T-helper 17 cell (primary cell): ENCODE data around the gene RNF224. TPM values are rescaled to one million over a fixed set of nuclear protein-coding genes. Genes with fewer than 3 reads are reported as not detected.

Experiments
- ATAC-seq: fragments of 150-1000 bp; cut with Tn5 transposase; 2 replicates; pipeline ENCODE4 v1.10.0; 2021; ENCODE audit warnings: mild to moderate bottlenecking, moderate library complexity
- DNase-seq, 3 donors: peaks; one replicate each; pipeline versions ENCODE4 v3.0.0 to v3.0.0-alpha.2; 2020 to 2021
- H3K9me3 ChIP-seq: one replicate; pipeline ENCODE4 v1.7.0; 2013; ENCODE audit warnings: low read length, mild to moderate bottlenecking; ENCODE audit not compliant: control insufficient read depth, poor library complexity, severe bottlenecking
- H3K27ac Mint-ChIP-seq: one replicate; pipeline ENCODE4 v1.8.0; 2022; ENCODE audit warnings: mild to moderate bottlenecking, moderate library complexity, mixed read lengths
- H3K27me3 Mint-ChIP-seq: one replicate; pipeline ENCODE4 v1.8.0; 2022; ENCODE audit warnings: mixed read lengths
- H3K36me3 Mint-ChIP-seq: one replicate; pipeline ENCODE4 v1.8.0; 2022; ENCODE audit warnings: low read depth, mixed read lengths
- H3K4me1 Mint-ChIP-seq: one replicate; pipeline ENCODE4 v1.8.0; 2022; ENCODE audit warnings: mild to moderate bottlenecking, mixed read lengths
- H3K4me3 Mint-ChIP-seq: one replicate; pipeline ENCODE4 v1.8.0; 2022; ENCODE audit warnings: mild to moderate bottlenecking, moderate library complexity, mixed read lengths
- total RNA-seq, 4 donors: library from RNA in 2 of 4; stranded (reverse) in 2 of 4; gene quantifications; one replicate each; pipeline ENCODE4 v1.2.3 and lab custom pipeline; 2022 to 2026

The RNF224 gene
- total RNA-seq, 2 donors from 2014 or later: not detected

GRCh38 chr9:137222190-137223077 is 4.9 kb upstream of the RNF224 start, which contains the start of gene RNF208:
Gene RNF208, minus strand, starts transcription at chr9:137222240. Its CDS starts 1,028 bp downstream, at chr9:137221212.
- peak within 1 kb of the TSS; percentile 82 for H3K4me3 Mint-ChIP-seq
- DNase-seq (no peak), ATAC-seq (no peak)
- peaks cover 3% of the 10 kb centered on the region for H3K4me1 Mint-ChIP-seq
- peaks cover 2% of the 10 kb centered on the region for H3K27me3 Mint-ChIP-seq
- no peak within 1 kb of the TSS for H3K27ac Mint-ChIP-seq
- H3K36me3 Mint-ChIP-seq: no peaks in the 10 kb centered on the region
- no peaks in the 10 kb centered on the region for H3K9me3 ChIP-seq

- peaks cover 2% of the 10 kb centered on the region for H3K36me3 Mint-ChIP-seq
- H3K4me1 Mint-ChIP-seq: peaks cover 6% of the 10 kb centered on the region
- peaks cover 6% of the 10 kb centered on the region for H3K27me3 Mint-ChIP-seq
- peak overlapping the region; percentile 16 for H3K27ac Mint-ChIP-seq
- peak overlapping the region; percentile 82 for H3K4me3 Mint-ChIP-seq
- DNase-seq (peak; percentile 93 to 97 (median 95)), ATAC-seq (peak; percentile 95)
- no peaks in the 10 kb centered on the region for H3K9me3 ChIP-seq
Observed at GRCh38 chr9:137223078-137223970, 4.0 kb upstream of the RNF224 start.

- DNase-seq (no peak), ATAC-seq (no peak)
- Mint-ChIP-seq H3K4me1 (peaks cover 6% of the 10 kb centered on the region), H3K27me3 (peaks cover 6% of the 10 kb centered on the region), H3K27ac (peak within 1 kb of the TSS; percentile 16), H3K4me3 (peak within 1 kb of the TSS; percentile 82), H3K36me3 (peaks cover 2% of the 10 kb centered on the region)
- no peaks in the 10 kb centered on the region for H3K9me3 ChIP-seq
Observed at GRCh38 chr9:137224830-137225694, 2.2 kb upstream of the RNF224 start, which contains the start of gene CYSRT1. Gene CYSRT1, plus strand, starts transcription at chr9:137225174. Its CDS starts 448 bp downstream, at chr9:137225622.

DNA sequence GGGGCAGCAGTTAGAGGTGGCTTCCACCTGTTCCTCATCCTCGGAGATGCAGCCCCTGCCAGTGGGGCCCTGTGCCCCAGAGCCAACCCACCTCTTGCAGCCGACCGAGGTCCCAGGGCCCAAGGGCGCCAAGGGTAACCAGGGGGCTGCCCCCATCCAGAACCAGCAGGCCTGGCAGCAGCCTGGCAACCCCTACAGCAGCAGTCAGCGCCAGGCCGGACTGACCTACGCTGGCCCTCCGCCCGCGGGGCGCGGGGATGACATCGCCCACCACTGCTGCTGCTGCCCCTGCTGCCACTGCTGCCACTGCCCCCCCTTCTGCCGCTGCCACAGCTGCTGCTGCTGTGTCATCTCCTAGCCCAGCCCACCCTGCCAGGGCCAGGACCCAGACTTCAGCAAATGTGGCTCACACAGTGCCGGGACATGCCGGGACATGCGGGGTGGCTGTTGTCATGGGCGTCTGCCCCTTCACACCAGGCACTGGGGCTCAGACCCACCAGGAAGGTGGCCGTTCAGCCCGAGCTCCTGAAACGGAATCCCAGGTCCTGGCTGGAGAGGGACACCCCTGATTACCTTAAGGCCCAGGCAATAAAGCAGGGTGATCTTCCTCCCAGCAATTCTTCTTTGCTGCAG is 1.5 kb upstream of the RNF224 start:
- Mint-ChIP-seq H3K27ac (no peak overlapping the region), H3K27me3 (peaks cover 6% of the 10 kb centered on the region), H3K4me1 (peaks cover 6% of the 10 kb centered on the region), H3K36me3 (peaks cover 2% of the 10 kb centered on the region), H3K4me3 (no peak overlapping the region)
- no peaks in the 10 kb centered on the region for H3K9me3 ChIP-seq
- DNase-seq (no peak), ATAC-seq (no peak)

GRCh38 chr9:137226338-137227053 is 806 bp upstream of the RNF224 start:
- no peak overlapping the region for H3K4me3 Mint-ChIP-seq
- no peak for DNase-seq
- H3K27ac Mint-ChIP-seq: no peak overlapping the region
- no peak for ATAC-seq
- H3K9me3 ChIP-seq: no peaks in the 10 kb centered on the region
- peaks cover 6% of the 10 kb centered on the region for H3K4me1 Mint-ChIP-seq
- H3K36me3 Mint-ChIP-seq: peaks cover 2% of the 10 kb centered on the region
- peaks cover 6% of the 10 kb centered on the region for H3K27me3 Mint-ChIP-seq

- Mint-ChIP-seq H3K4me1 (peaks cover 4% of the 10 kb centered on the region), H3K27ac (no peak overlapping the region), H3K4me3 (no peak overlapping the region), H3K27me3 (peaks cover 6% of the 10 kb centered on the region), H3K36me3 (peaks cover 2% of the 10 kb centered on the region)
- DNase-seq (no peak), ATAC-seq (no peak)
- no peaks in the 10 kb centered on the region for H3K9me3 ChIP-seq
Observed at GRCh38 chr9:137227853-137228505, 677 bp downstream of the RNF224 start.

DNA sequence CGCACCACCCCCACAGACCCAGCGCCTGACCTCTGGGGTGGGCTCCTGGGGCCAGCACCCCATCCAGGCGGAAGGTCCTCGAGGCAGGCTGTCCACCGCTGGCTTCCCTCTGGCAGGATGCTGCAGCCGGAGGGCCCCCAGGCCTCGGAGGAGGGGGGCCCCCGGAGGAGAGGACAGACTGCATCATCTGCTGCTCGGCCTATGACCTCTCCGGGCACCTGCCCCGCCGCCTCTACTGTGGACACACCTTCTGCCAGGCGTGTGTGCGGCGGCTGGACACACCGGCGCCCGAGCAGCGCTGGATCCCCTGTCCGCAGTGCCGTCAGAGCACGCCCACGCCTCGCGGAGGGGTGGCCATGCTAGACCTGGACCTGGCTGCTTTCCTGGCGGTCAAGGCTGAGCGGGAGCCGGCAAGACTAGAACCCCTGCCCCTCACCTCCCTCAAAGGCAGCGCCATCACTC is 1.2 kb downstream of the RNF224 start:
- H3K9me3 ChIP-seq: no peaks in the 10 kb centered on the region
- Mint-ChIP-seq H3K4me1 (peaks cover 4% of the 10 kb centered on the region), H3K27ac (no peak overlapping the region), H3K36me3 (peaks cover 2% of the 10 kb centered on the region), H3K4me3 (no peak overlapping the region), H3K27me3 (peaks cover 6% of the 10 kb centered on the region)
- no peak for ATAC-seq
- no peak for DNase-seq

DNA sequence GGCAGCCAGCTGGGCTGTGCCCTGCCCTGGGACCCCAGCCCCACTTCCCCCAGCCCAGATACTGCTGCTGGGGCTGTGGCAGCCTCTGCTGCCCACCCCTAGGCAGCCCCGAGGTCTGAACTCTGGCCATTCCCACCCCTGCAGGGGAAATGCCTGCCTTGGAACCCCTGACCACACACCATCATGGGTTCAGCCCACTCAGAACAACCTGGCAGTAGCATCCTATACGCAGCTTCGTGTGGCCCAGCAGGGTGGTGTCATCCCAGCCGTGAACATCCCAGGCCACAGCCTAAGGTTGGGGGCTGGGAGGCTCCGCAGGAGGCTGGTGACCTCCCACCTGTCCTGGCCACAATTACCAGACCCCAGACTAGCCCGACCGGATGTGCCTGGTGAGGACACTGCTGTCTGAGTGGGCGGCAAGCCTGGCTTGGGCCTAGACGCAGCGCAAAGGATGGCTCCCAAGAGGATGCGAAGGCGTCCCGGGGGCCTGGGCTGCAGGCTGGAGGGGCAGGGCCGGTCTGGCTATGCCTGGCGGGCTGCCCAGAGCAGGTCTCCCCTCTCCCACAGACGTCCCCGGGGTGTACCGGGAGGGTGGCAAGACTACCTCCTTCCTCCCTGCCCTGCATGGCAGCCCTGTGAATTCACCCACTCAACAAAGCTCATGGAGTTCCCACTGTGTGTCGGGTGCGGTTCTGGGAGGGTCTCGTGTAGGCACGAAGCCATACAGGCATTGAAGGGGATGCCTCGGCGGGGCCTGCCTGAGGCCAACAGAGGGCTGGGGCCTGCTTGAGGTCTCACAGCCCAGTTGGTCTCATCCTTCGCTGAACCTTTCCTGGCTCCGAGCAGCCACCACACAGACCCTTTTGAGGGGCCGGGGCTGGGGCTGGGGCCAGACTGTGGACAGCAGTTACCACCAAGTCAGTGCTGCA is 1.9 kb downstream of the RNF224 start:
- Mint-ChIP-seq H3K36me3 (peaks cover 2% of the 10 kb centered on the region), H3K4me1 (peaks cover 4% of the 10 kb centered on the region), H3K27ac (no peak overlapping the region), H3K4me3 (no peak overlapping the region), H3K27me3 (peaks cover 6% of the 10 kb centered on the region)
- ATAC-seq (no peak), DNase-seq (no peak)
- no peaks in the 10 kb centered on the region for H3K9me3 ChIP-seq

DNA sequence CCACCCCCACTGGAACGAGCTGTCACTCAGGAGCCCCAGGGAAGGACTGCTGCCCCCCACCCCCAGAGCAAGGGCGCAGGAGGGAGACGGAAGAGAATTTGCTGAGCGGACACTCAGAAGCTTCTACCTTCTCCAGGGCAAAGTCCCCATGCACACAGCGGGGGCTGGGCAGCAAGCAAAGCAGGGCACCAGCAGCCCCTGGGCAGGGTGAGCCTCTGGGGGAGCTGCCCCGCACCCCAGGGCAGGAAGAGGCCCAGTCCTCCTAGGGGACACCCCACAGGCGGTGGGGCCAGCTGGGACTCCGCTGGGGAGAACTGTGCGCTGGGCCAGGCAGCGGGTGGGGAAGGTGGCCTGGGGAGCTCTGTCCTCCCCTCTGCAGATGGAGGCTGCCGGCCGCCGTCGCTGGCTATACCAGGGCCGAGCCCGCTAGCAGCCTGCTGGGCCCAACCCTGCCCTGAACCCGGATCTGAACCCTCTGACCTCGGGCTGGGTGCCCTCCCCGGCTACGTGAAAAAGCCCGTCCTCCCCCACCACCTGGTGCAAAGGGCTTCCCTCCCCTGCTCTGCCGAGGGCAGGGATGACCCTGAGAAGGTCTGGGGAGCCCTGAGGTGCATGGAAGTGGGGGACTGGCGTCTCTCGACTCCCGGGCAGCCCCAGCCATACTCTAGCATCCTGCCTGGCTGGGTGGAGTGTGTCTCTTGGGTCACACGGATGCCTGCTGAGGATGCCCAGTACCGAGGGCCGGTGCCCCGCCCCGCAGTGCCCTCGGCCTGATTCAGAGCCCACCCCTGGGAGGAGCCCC is 2.8 kb downstream of the RNF224 start:
- Mint-ChIP-seq H3K36me3 (peaks cover 2% of the 10 kb centered on the region), H3K27me3 (peaks cover 12% of the 10 kb centered on the region), H3K4me3 (no peak overlapping the region), H3K27ac (no peak overlapping the region), H3K4me1 (peaks cover 4% of the 10 kb centered on the region)
- ATAC-seq (no peak), DNase-seq (no peak)
- H3K9me3 ChIP-seq: no peaks in the 10 kb centered on the region

GRCh38 chr9:137230705-137231371 is 3.5 kb downstream of the RNF224 start, which contains the start of gene SLC34A3:
Gene SLC34A3, plus strand, starts transcription at chr9:137230901. Its CDS starts 802 bp downstream, at chr9:137231703.
- H3K27ac Mint-ChIP-seq: no peak within 1 kb of the TSS
- H3K4me1 Mint-ChIP-seq: peaks cover 4% of the 10 kb centered on the region
- peaks cover 15% of the 10 kb centered on the region for H3K27me3 Mint-ChIP-seq
- H3K9me3 ChIP-seq: no peaks in the 10 kb centered on the region
- H3K36me3 Mint-ChIP-seq: peaks cover 2% of the 10 kb centered on the region
- DNase-seq (no peak), ATAC-seq (no peak)
- H3K4me3 Mint-ChIP-seq: no peak within 1 kb of the TSS
